ENCODE measurements around the gene ZNF335. TPM values are rescaled to one million over a fixed set of nuclear protein-coding genes. Genes with fewer than 3 reads are reported as not detected.

The ZNF335 gene
- total and polyA plus RNA-seq, 2 donors (not counting 1 experiment from before 2014, with no cell fraction given), result 4.8 to 10.2 TPM

DNA sequence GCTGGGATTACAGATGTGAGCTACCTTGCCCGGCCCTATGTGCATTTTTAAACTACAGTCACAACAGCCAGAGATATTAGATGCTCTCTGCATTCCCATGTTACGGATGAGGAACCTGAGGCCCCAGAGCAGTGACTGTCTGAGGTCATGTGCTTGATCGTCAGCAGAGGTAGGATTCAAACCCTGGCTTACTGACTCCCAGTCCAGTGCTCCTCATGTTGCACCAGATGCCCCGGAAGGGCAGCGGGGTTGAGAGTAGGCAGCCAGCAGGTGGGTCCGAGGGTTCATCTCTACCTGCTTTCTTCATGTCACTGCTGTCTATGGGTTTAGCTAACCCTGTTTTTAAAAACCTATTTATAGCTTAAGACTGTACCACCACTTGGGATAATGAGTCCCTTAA, 9.3 kb upstream of the ZNF335 start:
- Histone ChIP-seq H3K27me3 (ENCODE audit: control insufficient read depth, insufficient read depth, low read length) (peaks cover 9% of the 10 kb centered on the region), H4K20me1 (ENCODE audit: control insufficient read depth, extremely low read depth, insufficient read depth, low read length) (no peaks in the 10 kb centered on the region), H3K79me2 (ENCODE audit: control insufficient read depth, insufficient read depth, low read length) (no peaks in the 10 kb centered on the region), H3K4me3 (replicated peaks in 1 of 4; ENCODE audit: control extremely low read depth in 1 of 4, insufficient read depth in 1 of 4, low read depth in 3 of 4, low read length in 4 of 4) (no peak overlapping the region), H3K4me2 (ENCODE audit: extremely low read depth, insufficient read depth, low read length) (no peak overlapping the region), H3K4me1 (ENCODE audit: control insufficient read depth, extremely low read depth, insufficient read depth, low read length) (no peaks in the 10 kb centered on the region), H3K9me3 (ENCODE audit: control insufficient read depth, insufficient read depth, low read depth, low read length) (no peaks in the 10 kb centered on the region), H2AFZ (ENCODE audit: low read length) (no peak overlapping the region), H3K36me3 (ENCODE audit: control insufficient read depth, insufficient read depth, low read length) (no peaks in the 10 kb centered on the region), H3K27ac (ENCODE audit: insufficient read depth, low read length) (no peak overlapping the region), H3K9ac (ENCODE audit: insufficient read depth, low read length) (no peak overlapping the region)
- TF ChIP-seq CTCF (conservative IDR thresholded peaks at IDR 0.05 in 1 of 2, IDR thresholded peaks at IDR 0.05 in 1 of 2; ENCODE audit: low read depth in 1 of 2, low read length in 2 of 2), result no peak
- TF ChIP-seq EZH2 (IDR thresholded peaks at IDR 0.05; ENCODE audit: low read length, missing control alignments), result no peak
- no peak for DNase-seq (ENCODE audit: low read depth in 2 of 2)

GRCh38 chr20:45976086-45976485, 4.1 kb upstream of the ZNF335 start:
- Histone ChIP-seq H3K36me3 (ENCODE audit: control insufficient read depth, insufficient read depth, low read length) (no peaks in the 10 kb centered on the region), H3K79me2 (ENCODE audit: control insufficient read depth, insufficient read depth, low read length) (peaks cover 5% of the 10 kb centered on the region), H2AFZ (ENCODE audit: low read length) (no peak overlapping the region), H4K20me1 (ENCODE audit: control insufficient read depth, extremely low read depth, insufficient read depth, low read length) (no peaks in the 10 kb centered on the region), H3K4me3 (replicated peaks in 1 of 4; ENCODE audit: control extremely low read depth in 1 of 4, insufficient read depth in 1 of 4, low read depth in 3 of 4, low read length in 4 of 4) (no peak overlapping the region), H3K9ac (ENCODE audit: insufficient read depth, low read length) (no peak overlapping the region), H3K4me2 (ENCODE audit: extremely low read depth, insufficient read depth, low read length) (no peak overlapping the region), H3K9me3 (ENCODE audit: control insufficient read depth, insufficient read depth, low read depth, low read length) (no peaks in the 10 kb centered on the region), H3K4me1 (ENCODE audit: control insufficient read depth, extremely low read depth, insufficient read depth, low read length) (peaks cover 2% of the 10 kb centered on the region), H3K27ac (ENCODE audit: insufficient read depth, low read length) (no peak overlapping the region), H3K27me3 (ENCODE audit: control insufficient read depth, insufficient read depth, low read length) (peaks cover 3% of the 10 kb centered on the region)
- DNase-seq (ENCODE audit: low read depth in 2 of 2), result no peak
- TF ChIP-seq CTCF (conservative IDR thresholded peaks at IDR 0.05 in 1 of 2, IDR thresholded peaks at IDR 0.05 in 1 of 2; ENCODE audit: low read depth in 1 of 2, low read length in 2 of 2), result no peak
- TF ChIP-seq EZH2 (IDR thresholded peaks at IDR 0.05; ENCODE audit: low read length, missing control alignments), result no peak

DNA sequence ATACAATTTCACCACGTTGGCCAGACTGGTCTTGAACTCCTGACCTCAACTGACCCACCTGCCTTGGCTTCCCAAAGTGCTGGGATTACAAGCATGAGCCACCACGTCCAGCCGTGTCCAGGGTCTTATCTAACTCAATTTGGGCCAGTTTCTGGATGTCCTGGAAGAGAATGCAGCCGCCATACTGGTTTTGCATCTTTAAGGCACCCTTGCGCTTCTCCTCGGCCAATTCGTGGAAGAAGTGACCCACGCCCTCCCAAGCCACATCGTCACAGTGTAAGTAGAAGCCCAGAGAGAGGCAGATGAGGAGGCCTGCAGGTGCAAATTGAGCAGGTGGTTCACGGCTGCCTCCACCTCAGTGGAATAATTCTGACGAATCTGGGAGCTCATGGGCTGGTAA, 3.7 kb upstream of the ZNF335 start:
- Histone ChIP-seq H3K4me2 (ENCODE audit: extremely low read depth, insufficient read depth, low read length) (no peak overlapping the region), H3K9me3 (ENCODE audit: control insufficient read depth, insufficient read depth, low read depth, low read length) (no peaks in the 10 kb centered on the region), H2AFZ (ENCODE audit: low read length) (no peak overlapping the region), H4K20me1 (ENCODE audit: control insufficient read depth, extremely low read depth, insufficient read depth, low read length) (no peaks in the 10 kb centered on the region), H3K4me1 (ENCODE audit: control insufficient read depth, extremely low read depth, insufficient read depth, low read length) (peaks cover 2% of the 10 kb centered on the region), H3K27me3 (ENCODE audit: control insufficient read depth, insufficient read depth, low read length) (peaks cover 3% of the 10 kb centered on the region), H3K9ac (ENCODE audit: insufficient read depth, low read length) (no peak overlapping the region), H3K4me3 (replicated peaks in 1 of 4; ENCODE audit: control extremely low read depth in 1 of 4, insufficient read depth in 1 of 4, low read depth in 3 of 4, low read length in 4 of 4) (no peak overlapping the region), H3K36me3 (ENCODE audit: control insufficient read depth, insufficient read depth, low read length) (no peaks in the 10 kb centered on the region), H3K27ac (ENCODE audit: insufficient read depth, low read length) (no peak overlapping the region), H3K79me2 (ENCODE audit: control insufficient read depth, insufficient read depth, low read length) (peaks cover 9% of the 10 kb centered on the region)
- DNase-seq (ENCODE audit: low read depth in 2 of 2), result no peak
- TF ChIP-seq CTCF (conservative IDR thresholded peaks at IDR 0.05 in 1 of 2, IDR thresholded peaks at IDR 0.05 in 1 of 2; ENCODE audit: low read depth in 1 of 2, low read length in 2 of 2) (no peak), EZH2 (IDR thresholded peaks at IDR 0.05; ENCODE audit: low read length, missing control alignments) (no peak)

Measured in fibroblast of lung (primary cell).